Body of pancreas (tissue), 4 donors: ENCODE data around the gene HOXB6.

Experiments
- POLR2A ChIP-seq, 3 donors: fragments of 450-650 bp; IDR thresholded peaks; one replicate each; pipeline ENCODE4 v1.6.1; 2016; ENCODE audit warnings: antibody characterized with exemption in 3 of 3, mild to moderate bottlenecking in 2 of 3
- TF ChIP-seq, protein P1 (sequence below), 7 experiments: fragments of 450-650 bp in 4 of 7; fragments of 200-600 bp in 3 of 7; sonication (generic) in 3 of 7; IDR thresholded peaks; one replicate each; pipeline ENCODE4 v1.5.1; 2016 to 2019; ENCODE audit warnings: antibody characterized with exemption in 7 of 7

DNA sequence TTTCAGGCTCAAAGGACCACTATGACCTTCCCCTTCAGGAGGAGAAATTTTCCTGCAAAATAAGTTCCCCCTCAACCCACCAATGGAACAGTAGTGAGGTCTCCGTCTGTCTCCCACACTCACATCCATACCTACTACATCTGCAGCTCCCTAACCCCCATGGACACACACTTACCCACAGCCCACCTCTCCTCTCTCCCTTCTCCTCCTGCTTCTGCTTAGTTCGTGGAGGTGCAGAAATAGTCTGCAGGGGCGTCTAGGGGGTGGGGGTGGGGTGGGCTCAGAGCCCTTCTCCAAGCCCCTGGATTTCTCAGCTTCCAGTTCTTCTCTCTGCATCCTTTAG lies 35.6 kb downstream of the HOXB6 start:
- TF ChIP-seq POLR2A (IDR thresholded peaks at IDR 0.05): no peak
- TF ChIP-seq, protein P1, sequence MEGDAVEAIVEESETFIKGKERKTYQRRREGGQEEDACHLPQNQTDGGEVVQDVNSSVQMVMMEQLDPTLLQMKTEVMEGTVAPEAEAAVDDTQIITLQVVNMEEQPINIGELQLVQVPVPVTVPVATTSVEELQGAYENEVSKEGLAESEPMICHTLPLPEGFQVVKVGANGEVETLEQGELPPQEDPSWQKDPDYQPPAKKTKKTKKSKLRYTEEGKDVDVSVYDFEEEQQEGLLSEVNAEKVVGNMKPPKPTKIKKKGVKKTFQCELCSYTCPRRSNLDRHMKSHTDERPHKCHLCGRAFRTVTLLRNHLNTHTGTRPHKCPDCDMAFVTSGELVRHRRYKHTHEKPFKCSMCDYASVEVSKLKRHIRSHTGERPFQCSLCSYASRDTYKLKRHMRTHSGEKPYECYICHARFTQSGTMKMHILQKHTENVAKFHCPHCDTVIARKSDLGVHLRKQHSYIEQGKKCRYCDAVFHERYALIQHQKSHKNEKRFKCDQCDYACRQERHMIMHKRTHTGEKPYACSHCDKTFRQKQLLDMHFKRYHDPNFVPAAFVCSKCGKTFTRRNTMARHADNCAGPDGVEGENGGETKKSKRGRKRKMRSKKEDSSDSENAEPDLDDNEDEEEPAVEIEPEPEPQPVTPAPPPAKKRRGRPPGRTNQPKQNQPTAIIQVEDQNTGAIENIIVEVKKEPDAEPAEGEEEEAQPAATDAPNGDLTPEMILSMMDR (IDR thresholded peaks at IDR 0.05): no peak
